Vagina (tissue), 2 donors: ENCODE data around the gene ZNRF2.

Experiments used
- POLR2AphosphoS5 ChIP-seq, 2 donors: sonication (generic); formaldehyde crosslinking; IDR thresholded peaks; one replicate each; pipeline ENCODE4 v1.9.0; 2017; ENCODE audit warnings: antibody characterized with exemption in 2 of 2, mild to moderate bottlenecking in 2 of 2, low read depth in 1 of 2; ENCODE audit not compliant: insufficient read depth in 1 of 2
- TF ChIP-seq, protein P1 (sequence below), 3 experiments: fragments of 450-650 bp in 2 of 3; fragments of 200-600 bp in 1 of 3; sonication (generic) in 1 of 3; IDR thresholded peaks; one replicate each; pipeline ENCODE4 v1.5.1; 2017 to 2019; ENCODE audit warnings: antibody characterized with exemption in 3 of 3, mild to moderate bottlenecking in 2 of 3, moderate library complexity in 2 of 3

DNA sequence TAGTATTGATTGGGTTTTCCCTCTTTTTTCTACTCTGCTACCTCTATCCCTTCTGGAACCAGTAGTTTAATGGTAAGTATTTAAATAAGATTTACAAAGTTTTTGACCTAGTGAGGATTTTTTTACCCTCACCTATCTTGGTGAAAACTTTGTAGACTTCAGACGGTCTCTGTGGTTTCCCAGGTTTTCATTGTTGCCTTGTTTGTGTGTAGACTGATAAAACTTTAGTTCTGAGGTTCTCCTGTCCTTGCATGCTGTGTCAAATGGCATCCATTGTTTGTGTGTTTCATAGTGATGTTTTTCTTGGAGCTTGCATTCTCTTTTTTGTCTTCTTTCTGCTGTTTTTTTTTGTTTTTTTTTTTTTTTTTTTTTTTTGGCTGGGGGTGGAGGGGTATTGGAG lies 22.6 kb downstream of the ZNRF2 start:
- TF ChIP-seq, protein P1, sequence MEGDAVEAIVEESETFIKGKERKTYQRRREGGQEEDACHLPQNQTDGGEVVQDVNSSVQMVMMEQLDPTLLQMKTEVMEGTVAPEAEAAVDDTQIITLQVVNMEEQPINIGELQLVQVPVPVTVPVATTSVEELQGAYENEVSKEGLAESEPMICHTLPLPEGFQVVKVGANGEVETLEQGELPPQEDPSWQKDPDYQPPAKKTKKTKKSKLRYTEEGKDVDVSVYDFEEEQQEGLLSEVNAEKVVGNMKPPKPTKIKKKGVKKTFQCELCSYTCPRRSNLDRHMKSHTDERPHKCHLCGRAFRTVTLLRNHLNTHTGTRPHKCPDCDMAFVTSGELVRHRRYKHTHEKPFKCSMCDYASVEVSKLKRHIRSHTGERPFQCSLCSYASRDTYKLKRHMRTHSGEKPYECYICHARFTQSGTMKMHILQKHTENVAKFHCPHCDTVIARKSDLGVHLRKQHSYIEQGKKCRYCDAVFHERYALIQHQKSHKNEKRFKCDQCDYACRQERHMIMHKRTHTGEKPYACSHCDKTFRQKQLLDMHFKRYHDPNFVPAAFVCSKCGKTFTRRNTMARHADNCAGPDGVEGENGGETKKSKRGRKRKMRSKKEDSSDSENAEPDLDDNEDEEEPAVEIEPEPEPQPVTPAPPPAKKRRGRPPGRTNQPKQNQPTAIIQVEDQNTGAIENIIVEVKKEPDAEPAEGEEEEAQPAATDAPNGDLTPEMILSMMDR (IDR thresholded peaks at IDR 0.05), result no peak
- TF ChIP-seq POLR2AphosphoS5 (IDR thresholded peaks at IDR 0.05; ENCODE audit: insufficient read depth in 1 of 2, low read depth in 1 of 2), result no peak
